Measurements from ENCODE around the gene FUNDC2. TPM values are rescaled to one million over a fixed set of nuclear protein-coding genes. Genes with fewer than 3 reads are reported as not detected.

Gene FUNDC2
- total and polyA plus RNA-seq, 2 of the 4 experiments (the other 2 are of a cell fraction) = 42.5 to 51.7 TPM

GRCh38 chrX:155070975-155071693 lies 44.5 kb downstream of the FUNDC2 start, which contains the start of the genes BRCC3, CMC4 and MTCP1:
Gene BRCC3, plus strand, starts transcription at chrX:155071508. Its CDS starts 20 bp downstream, at chrX:155071528.
Gene CMC4, minus strand, starts transcription at chrX:155071136. Its CDS starts 7,113 bp downstream, at chrX:155064023.
Gene MTCP1, minus strand, starts transcription at chrX:155071136. Its CDS starts 5,126 bp downstream, at chrX:155066010.
- Histone ChIP-seq H2BK20ac (ENCODE audit: low read depth, low read length) (no peak within 1 kb of the TSS), H3K4me1 (ENCODE audit: control insufficient read depth, insufficient read depth, low read length) (peaks cover 3% of the 10 kb centered on the region; the same call in 1 of the 2 replicates), H4K5ac (ENCODE audit: low read depth, low read length) (0 out of 2 replicates have a peak within 1 kb of the TSS, but pooled peaks have one; percentile 13), H2BK120ac (ENCODE audit: low read depth, low read length) (peak within 1 kb of the TSS; percentile 26; the same call in 1 of the 2 replicates), H3K9me3 (ENCODE audit: control insufficient read depth, insufficient read depth, low read length) (0 out of 2 replicates have a peak, but pooled peaks cover 2% of the 10 kb centered on the region), H4K91ac (ENCODE audit: insufficient read depth, low read depth, low read length) (peak within 1 kb of the TSS; percentile 52), H3K27me3 (ENCODE audit: control insufficient read depth, insufficient read depth, low read length) (no peaks in the 10 kb centered on the region), H3K79me1 (ENCODE audit: low read depth in 1 of 2, low read length in 2 of 2) (peaks cover 8 to 24% of the 10 kb centered on the region in 2 experiments; a peak in 3 of 4 replicates), H3K9ac (ENCODE audit: low read depth, low read length) (peak within 1 kb of the TSS; percentile 88), H3K56ac (ENCODE audit: extremely low read depth, insufficient read depth, low read length) (peak within 1 kb of the TSS; percentile 52), H3K4me3 (ENCODE audit: insufficient read depth, low read depth, low read length) (peak within 1 kb of the TSS; percentile 59), H2AK5ac (ENCODE audit: low read depth, low read length) (peak within 1 kb of the TSS; percentile 43), H3K4ac (ENCODE audit: low read depth, low read length) (peak within 1 kb of the TSS; percentile 90), H3K18ac (ENCODE audit: low read depth, low read length) (0 out of 2 replicates have a peak within 1 kb of the TSS, but pooled peaks have one; percentile 14), H3K14ac (replicated peaks; ENCODE audit: low read depth, low read length) (peak within 1 kb of the TSS; percentile 94), H2BK15ac (ENCODE audit: low read depth, low read length) (no peak within 1 kb of the TSS), H3K27ac (ENCODE audit: insufficient read depth, low read length) (peak within 1 kb of the TSS; percentile 87), H4K8ac (ENCODE audit: low read depth in 2 of 2, low read length in 2 of 2) (peak within 1 kb of the TSS; percentile 55 to 94), H3K36me3 (ENCODE audit: control insufficient read depth, insufficient read depth, low read length) (peaks cover 2% of the 10 kb centered on the region; the same call in 1 of the 2 replicates), H3K23ac (ENCODE audit: low read depth, low read length) (peak within 1 kb of the TSS; percentile 93), H2AK9ac (replicated peaks; ENCODE audit: low read depth, low read length, poor library complexity) (peak within 1 kb of the TSS; percentile 67), H2AFZ (replicated peaks; ENCODE audit: low read length, poor library complexity) (peak within 1 kb of the TSS; percentile 95), H2BK5ac (ENCODE audit: low read depth, low read length, poor library complexity, severe bottlenecking) (peak within 1 kb of the TSS; percentile 67), H4K20me1 (ENCODE audit: insufficient read depth, low read length) (no peaks in the 10 kb centered on the region), H3K4me2 (ENCODE audit: low read depth, low read length) (peak within 1 kb of the TSS; percentile 94), H3K9me1 (ENCODE audit: insufficient read depth, low read length) (no peaks in the 10 kb centered on the region)
- TF ChIP-seq ELK1 (IDR thresholded peaks at IDR 0.05; ENCODE audit: borderline replicate concordance, low read depth, low read length) (no peak), POLR2A (IDR thresholded peaks at IDR 0.05; ENCODE audit: low read depth, low read length) (peak; percentile 86), MAZ (IDR thresholded peaks at IDR 0.05; ENCODE audit: borderline replicate concordance, low read depth, low read length) (peak; percentile 43; the same call in 1 of the 2 replicates), BHLHE40 (IDR thresholded peaks at IDR 0.05; ENCODE audit: low read depth, low read length) (no peak)
- BruUV-seq (replicated peaks) = no TSS peak
- ChIA-PET POLR2A (ENCODE audit: unreplicated experiment) (no interaction called here), CTCF (no interaction called here)
- in situ Hi-C loops (cut with MboI; ENCODE audit: low sequenced_read_pairs) (no loop called here), intact Hi-C loops (cut with micrococcal nuclease) (loop anchor here (2.0 to 5.0 kb wide), 2 partner anchors 44 to 89 kb away; partner anchors contain the start of gene FUNDC2), dilution Hi-C loops (cut with HindIII; ENCODE audit: low sequenced_read_pairs, unreplicated experiment) (no loop called here)
- peak; percentile 95 for ATAC-seq (ENCODE audit: low read depth)
- DNase-seq = peak; percentile 79
- WGBS, 2 experiments (ENCODE audit: extremely low coverage in 2 of 2, insufficient read length in 1 of 2) = 27% methylated on average over 12 of the region's 81 CpGs; no CpG with 5 or more reads in 1 of the 2 experiments

Data from IMR-90 (cell line).